OCI-LY1 (cell line): ENCODE results near the gene PUM1.

Source experiments
- H2AFZ ChIP-seq: fragments of 200-600 bp; sonication (generic), shearing (Covaris generic); 2 replicates; pipeline ENCODE4 v1.6.0; 2014; ENCODE audit warnings: antibody characterized with exemption, mild to moderate bottlenecking, low read length
- H3F3A ChIP-seq: fragments of 200-600 bp; sonication (generic), shearing (Covaris generic); 2 replicates; pipeline ENCODE4 v1.6.0; 2014; ENCODE audit warnings: mild to moderate bottlenecking, antibody characterized with exemption, low read length, moderate library complexity; ENCODE audit not compliant: insufficient read depth
- H3K27ac ChIP-seq: fragments of 200-600 bp; sonication (generic); 2 replicates; pipeline ENCODE4 v1.5.1; 2014; ENCODE audit warnings: low read length, mixed run types, mild to moderate bottlenecking, low read depth; ENCODE audit not compliant: poor library complexity, severe bottlenecking
- H3K27me3 ChIP-seq: fragments of 200-600 bp; sonication (generic); 2 replicates; pipeline ENCODE4 v1.6.0; 2014; ENCODE audit warnings: antibody characterized with exemption, mild to moderate bottlenecking, low read length, moderate library complexity; ENCODE audit not compliant: insufficient read depth
- H3K36me3 ChIP-seq: fragments of 200-600 bp; sonication (generic); 2 replicates; pipeline ENCODE4 v1.6.1; 2014; ENCODE audit warnings: mild to moderate bottlenecking, antibody characterized with exemption, low read length, moderate library complexity, mixed read lengths; ENCODE audit not compliant: insufficient read depth
- H3K4me1 ChIP-seq: fragments of 200-600 bp; sonication (generic); 2 replicates; pipeline ENCODE4 v1.5.1; 2014; ENCODE audit warnings: mild to moderate bottlenecking, low read length, moderate library complexity; ENCODE audit not compliant: insufficient read depth, severe bottlenecking
- H3K4me2 ChIP-seq: fragments of 200-600 bp; sonication (generic), shearing (Covaris generic); 2 replicates; pipeline ENCODE4 v1.6.1; 2014; ENCODE audit warnings: low read length
- H3K4me3 ChIP-seq: fragments of 200-600 bp; sonication (generic); 2 replicates; pipeline ENCODE4 v1.5.1; 2014; ENCODE audit warnings: low read length, low read depth, mild to moderate bottlenecking, mixed read lengths; ENCODE audit not compliant: poor library complexity, severe bottlenecking
- H3K79me2 ChIP-seq: fragments of 200-600 bp; shearing (Covaris generic); 2 replicates; pipeline ENCODE4 v1.6.1; 2016; ENCODE audit warnings: mixed run types, low read length, mixed read lengths; ENCODE audit not compliant: insufficient read depth
- H3K9ac ChIP-seq: fragments of 200-600 bp; sonication (generic), shearing (Covaris generic); 2 replicates; pipeline ENCODE4 v1.6.1; 2014; ENCODE audit warnings: mild to moderate bottlenecking, low read length, mixed read lengths
- H3K9me2 ChIP-seq: fragments of 200-600 bp; sonication (generic), shearing (Covaris generic); 2 replicates; pipeline ENCODE4 v1.6.1; 2014; ENCODE audit warnings: low read depth, mild to moderate bottlenecking, low read length, mixed read lengths
- H3K9me3 ChIP-seq: fragments of 200-600 bp; shearing (Covaris generic); 2 replicates; pipeline ENCODE4 v1.6.1; 2014; ENCODE audit warnings: low read length, mixed read lengths
- H4K20me1 ChIP-seq: fragments of 200-600 bp; sonication (generic), shearing (Covaris generic); 2 replicates; pipeline ENCODE4 v1.6.0; 2016; ENCODE audit warnings: mild to moderate bottlenecking, low read length; ENCODE audit not compliant: insufficient read depth
- CTCF ChIP-seq: fragments of 200-600 bp; sonication (generic), shearing (Covaris generic); IDR thresholded peaks from 2 replicates; pipeline ENCODE4 v1.5.1; 2017; ENCODE audit warnings: mild to moderate bottlenecking, antibody characterized with exemption, low read length, moderate library complexity, mixed read lengths
- EZH2 ChIP-seq: fragments of 200-600 bp; sonication (generic), shearing (Covaris generic); IDR thresholded peaks from 2 replicates; pipeline ENCODE4 v1.8.0; 2017; ENCODE audit warnings: borderline replicate concordance, mixed run types, mild to moderate bottlenecking, antibody characterized with exemption, low read length, moderate library complexity, mixed read lengths

Gene PUM1

GRCh38 chr1:30906631-30907441 is 158.7 kb downstream of the PUM1 start:
- H3K9me2 ChIP-seq: no peaks in the 10 kb centered on the region
- no peak overlapping the region for H3K4me2 ChIP-seq
- no peak for TF ChIP-seq EZH2
- TF ChIP-seq CTCF: no peak
- no peaks in the 10 kb centered on the region for H3K9me3 ChIP-seq
- H3K9ac ChIP-seq: no peak overlapping the region
- H3K79me2 ChIP-seq: no peaks in the 10 kb centered on the region
- no peak overlapping the region for H2AFZ ChIP-seq
- no peaks in the 10 kb centered on the region for H4K20me1 ChIP-seq
- H3K27ac ChIP-seq: no peak overlapping the region
- H3K27me3 ChIP-seq: peaks cover 18% of the 10 kb centered on the region; the same call in 1 of the 2 replicates
- H3K4me3 ChIP-seq: no peak overlapping the region
- H3K36me3 ChIP-seq: no peaks in the 10 kb centered on the region
- H3F3A ChIP-seq: no peaks in the 10 kb centered on the region
- peaks cover 11% of the 10 kb centered on the region for H3K4me1 ChIP-seq

- Histone ChIP-seq H3K9ac (no peak overlapping the region), H4K20me1 (no peaks in the 10 kb centered on the region), H3K4me3 (no peak overlapping the region)
Observed at GRCh38 chr1:30905916-30906620, 159.4 kb downstream of the PUM1 start.

GRCh38 chr1:30905403-30905802 is 160.1 kb downstream of the PUM1 start:
- H3K27me3 ChIP-seq: peaks cover 18% of the 10 kb centered on the region; the same call in 1 of the 2 replicates
- H3F3A ChIP-seq: no peaks in the 10 kb centered on the region
- peaks cover 11% of the 10 kb centered on the region for H3K4me1 ChIP-seq
- H3K4me3 ChIP-seq: no peak overlapping the region
- no peaks in the 10 kb centered on the region for H3K79me2 ChIP-seq
- H3K9ac ChIP-seq: no peak overlapping the region
- H2AFZ ChIP-seq: no peak overlapping the region
- H3K4me2 ChIP-seq: no peak overlapping the region
- TF ChIP-seq CTCF (no peak), EZH2 (no peak)
- no peaks in the 10 kb centered on the region for H4K20me1 ChIP-seq
- H3K9me2 ChIP-seq: no peaks in the 10 kb centered on the region
- no peaks in the 10 kb centered on the region for H3K9me3 ChIP-seq
- no peak overlapping the region for H3K27ac ChIP-seq
- no peaks in the 10 kb centered on the region for H3K36me3 ChIP-seq

More at GRCh38 chr1:30905916-30906620, 159.4 kb downstream of the PUM1 start:
- TF ChIP-seq EZH2 (no peak), CTCF (no peak)
- Histone ChIP-seq H3K27me3 (peaks cover 18% of the 10 kb centered on the region; the same call in 1 of the 2 replicates), H3K36me3 (no peaks in the 10 kb centered on the region), H3K9me3 (no peaks in the 10 kb centered on the region), H3K4me2 (no peak overlapping the region), H3K4me1 (peaks cover 11% of the 10 kb centered on the region), H3K79me2 (no peaks in the 10 kb centered on the region), H2AFZ (no peak overlapping the region), H3F3A (no peaks in the 10 kb centered on the region), H3K27ac (no peak overlapping the region), H3K9me2 (no peaks in the 10 kb centered on the region)
